H1 (cell line): ENCODE measurements around the gene SP4.

Source experiments
- ATF3 ChIP-seq: IDR thresholded peaks from 2 replicates; pipeline ENCODE4 v1.6.1; 2011; ENCODE audit warnings: low read depth, mild to moderate bottlenecking, low read length; ENCODE audit not compliant: insufficient read depth
- BCL11A ChIP-seq, 2 experiments: IDR thresholded peaks; one replicate each; pipeline ENCODE4 v1.6.1; 2011; ENCODE audit warnings: low read depth in 2 of 2, low read length in 2 of 2, mild to moderate bottlenecking in 2 of 2
- BRCA1 ChIP-seq: IDR thresholded peaks from 2 replicates; pipeline ENCODE4 v1.6.1; 2012; ENCODE audit warnings: low read depth, low read length, improper control_type of control experiment
- CTCF ChIP-seq, 3 experiments: IDR thresholded peaks; 1 replicate in 2 of 3; 2 replicates in 1 of 3; pipeline versions ENCODE4 v1.5.1 to v1.6.1; 2011; ENCODE audit warnings: low read length in 3 of 3, mild to moderate bottlenecking in 3 of 3, inconsistent platforms in 2 of 3, low read depth in 1 of 3, moderate library complexity in 1 of 3; ENCODE audit not compliant: insufficient read depth in 1 of 3; ENCODE audit errors: control extremely low read depth in 1 of 3
- EP300 ChIP-seq, 2 experiments: IDR thresholded peaks; 1 replicate in 1 of 2; 2 replicates in 1 of 2; pipeline ENCODE4 v1.6.1; 2011 to 2012; ENCODE audit warnings: low read depth in 2 of 2, low read length in 2 of 2, mild to moderate bottlenecking in 2 of 2, borderline replicate concordance in 1 of 2, inconsistent platforms in 1 of 2, moderate library complexity in 1 of 2
- GABPA ChIP-seq: IDR thresholded peaks from 2 replicates; pipeline ENCODE4 v1.6.1; 2011; ENCODE audit warnings: mild to moderate bottlenecking, low read length, moderate library complexity, borderline replicate concordance; ENCODE audit not compliant: insufficient read depth
- POLR2A ChIP-seq, 2 experiments: IDR thresholded peaks; 1 replicate in 1 of 2; 2 replicates in 1 of 2; pipeline ENCODE4 v1.6.1; 2011; ENCODE audit warnings: low read depth in 2 of 2, low read length in 2 of 2, mild to moderate bottlenecking in 2 of 2; ENCODE audit errors: control extremely low read depth in 1 of 2
- POLR2AphosphoS5 ChIP-seq: IDR thresholded peaks from 2 replicates; pipeline ENCODE4 v1.6.1; 2011; ENCODE audit warnings: low read depth, low read length
- RAD21 ChIP-seq, 2 experiments: IDR thresholded peaks in 1 of 2; conservative IDR thresholded peaks in 1 of 2; 2 replicates each; pipeline ENCODE4 v1.6.1; 2011; ENCODE audit warnings: low read depth in 2 of 2, low read length in 2 of 2, improper control_type of control experiment in 1 of 2, inconsistent platforms in 1 of 2, mild to moderate bottlenecking in 1 of 2, moderate library complexity in 1 of 2
- RNF2 ChIP-seq: fragments of 200-900, 300-1000 bp; sonication (generic); IDR thresholded peaks from 2 replicates; pipeline ENCODE4 v1.7.1; 2016; ENCODE audit warnings: borderline replicate concordance, low read depth, mild to moderate bottlenecking, antibody characterized with exemption, low read length; ENCODE audit not compliant: poor library complexity, severe bottlenecking; ENCODE audit errors: missing control alignments
- RXRA ChIP-seq: IDR thresholded peaks from 2 replicates; pipeline ENCODE4 v1.6.1; 2011; ENCODE audit warnings: low read depth, mild to moderate bottlenecking, low read length, moderate library complexity; ENCODE audit not compliant: insufficient read depth
- SIN3A ChIP-seq, 2 experiments: IDR thresholded peaks in 1 of 2; conservative IDR thresholded peaks in 1 of 2; 2 replicates each; pipeline ENCODE4 v1.6.1; 2011 to 2012; ENCODE audit warnings: low read length in 2 of 2, improper control_type of control experiment in 1 of 2, low read depth in 1 of 2, mild to moderate bottlenecking in 1 of 2
- TAF1 ChIP-seq: IDR thresholded peaks from 2 replicates; pipeline ENCODE4 v1.6.1; 2011; ENCODE audit warnings: mild to moderate bottlenecking, low read depth, low read length
- TEAD4 ChIP-seq: IDR thresholded peaks from 2 replicates; pipeline ENCODE4 v1.6.1; 2012; ENCODE audit warnings: low read depth, low read length, inconsistent platforms, mixed read lengths

GRCh38 chr7:21427182-21427870 lies 557 bp upstream of the SP4 start:
- TF ChIP-seq BCL11A (IDR thresholded peaks at IDR 0.05; ENCODE audit: low read depth in 2 of 2, low read length in 2 of 2) (no peak), TAF1 (peak; percentile 83), POLR2AphosphoS5 (peak; percentile 68), ATF3 (no peak), SIN3A (conservative IDR thresholded peaks at IDR 0.05 in 1 of 2, IDR thresholded peaks at IDR 0.05 in 1 of 2; ENCODE audit: low read depth in 1 of 2, low read length in 2 of 2) (no peak; a peak in 1 of 4 replicates), GABPA (no peak), RAD21 (IDR thresholded peaks at IDR 0.05 in 1 of 2, conservative IDR thresholded peaks at IDR 0.05 in 1 of 2; ENCODE audit: low read depth in 2 of 2, low read length in 2 of 2) (0 out of 4 replicates have a peak, but pooled peaks of 1 of the 2 experiments have one; percentile 9), RNF2 (no peak), EP300 (IDR thresholded peaks at IDR 0.05; ENCODE audit: borderline replicate concordance in 1 of 2, low read depth in 2 of 2, low read length in 2 of 2) (0 out of 3 replicates have a peak, but pooled peaks of 1 of the 2 experiments have one; percentile 7), POLR2A (IDR thresholded peaks at IDR 0.05; ENCODE audit: control extremely low read depth in 1 of 2, low read depth in 2 of 2, low read length in 2 of 2) (peak; percentile 86 to 94), BRCA1 (no peak), CTCF (IDR thresholded peaks at IDR 0.05; ENCODE audit: control extremely low read depth in 1 of 3, insufficient read depth in 1 of 3, low read depth in 1 of 3, low read length in 3 of 3) (peak in 2 of 3 experiments; percentile 0 to 15; a peak in 2 of 4 replicates), TEAD4 (no peak), RXRA (no peak)
